Measurements from ENCODE around the gene SPACDR.
"Not testable (repeated sequence)": the region's sequence is repeated elsewhere in the genome, so short reads cannot be mapped to it uniquely, and the experiment has no call there.

Gene SPACDR

GRCh38 chr7:100464210-100464660 is at the start of gene SPACDR:
Gene SPACDR (minus strand): TSS chr7:100464260. CDS start chr7:100464025, 235 bp downstream.
- DNase-seq (ENCODE audit: low spot score), result no peak

- no peak for DNase-seq (ENCODE audit: low spot score)
Measured at GRCh38 chr7:100513212-100513810, 49.3 kb upstream of the SPACDR start.

GRCh38 chr7:100510437-100511239 is 46.6 kb upstream of the SPACDR start:
- DNase-seq (ENCODE audit: low spot score), result no peak

- no peak for DNase-seq (ENCODE audit: low spot score)
Measured at GRCh38 chr7:100509231-100509630, 45.2 kb upstream of the SPACDR start.

- DNase-seq (ENCODE audit: low spot score), result no peak
Measured at GRCh38 chr7:100506356-100506923, 42.4 kb upstream of the SPACDR start.

- no peak for DNase-seq (ENCODE audit: low spot score)
Measured at GRCh38 chr7:100504887-100505611, 41.0 kb upstream of the SPACDR start.

GRCh38 chr7:100504031-100504430 is 40.0 kb upstream of the SPACDR start:
- not testable (repeated sequence) for DNase-seq (ENCODE audit: low spot score)

- DNase-seq (ENCODE audit: low spot score), result not testable (repeated sequence)
Measured at GRCh38 chr7:100500743-100501142, 36.7 kb upstream of the SPACDR start.

GRCh38 chr7:100496509-100496908 is 32.4 kb upstream of the SPACDR start:
- no peak for DNase-seq (ENCODE audit: low spot score)

GRCh38 chr7:100493476-100494264 is 29.6 kb upstream of the SPACDR start:
- peak; percentile 75 for DNase-seq (ENCODE audit: low spot score)

GRCh38 chr7:100492738-100493475 is 28.8 kb upstream of the SPACDR start:
- DNase-seq (ENCODE audit: low spot score), result no peak

GRCh38 chr7:100491192-100491578 is 27.1 kb upstream of the SPACDR start:
- no peak for DNase-seq (ENCODE audit: low spot score)

GRCh38 chr7:100490483-100491191 is 26.6 kb upstream of the SPACDR start:
- no peak for DNase-seq (ENCODE audit: low spot score)

GRCh38 chr7:100489824-100490223 is 25.8 kb upstream of the SPACDR start:
- peak; percentile 95 for DNase-seq (ENCODE audit: low spot score)

- DNase-seq (ENCODE audit: low spot score), result no peak
Measured at GRCh38 chr7:100489121-100489520, 25.1 kb upstream of the SPACDR start.

GRCh38 chr7:100488333-100489095 is 24.5 kb upstream of the SPACDR start:
- DNase-seq (ENCODE audit: low spot score), result no peak

GRCh38 chr7:100486753-100487446 is 22.8 kb upstream of the SPACDR start:
- DNase-seq (ENCODE audit: low spot score), result no peak

GRCh38 chr7:100486111-100486636 is 22.1 kb upstream of the SPACDR start:
- no peak for DNase-seq (ENCODE audit: low spot score)

- no peak for DNase-seq (ENCODE audit: low spot score)
Measured at GRCh38 chr7:100485471-100485876, 21.4 kb upstream of the SPACDR start.
